Right lobe of liver (tissue), 4 donors: Measurements from ENCODE around the gene BCL2L1.

Source experiments
- POLR2A ChIP-seq: fragments of 450-650 bp; IDR thresholded peaks from one replicate; pipeline ENCODE4 v1.6.1; 2017; ENCODE audit warnings: antibody characterized with exemption, mild to moderate bottlenecking
- TF ChIP-seq, protein P1 (sequence below), 4 donors: fragments of 200-600 bp in 3 of 4; fragments of 450-650 bp in 1 of 4; IDR thresholded peaks; one replicate each; pipeline versions ENCODE4 v1.5.1 to v1.8.0; 2016 to 2022; ENCODE audit warnings: antibody characterized with exemption in 4 of 4, mild to moderate bottlenecking in 2 of 4
- donor health status: DM: no; HTN: no; CAD: no.
- donor health status: DM: no; HTN: no; CAD: no.
- donor health status: DM: no; HTN: yes; CAD: no.

DNA sequence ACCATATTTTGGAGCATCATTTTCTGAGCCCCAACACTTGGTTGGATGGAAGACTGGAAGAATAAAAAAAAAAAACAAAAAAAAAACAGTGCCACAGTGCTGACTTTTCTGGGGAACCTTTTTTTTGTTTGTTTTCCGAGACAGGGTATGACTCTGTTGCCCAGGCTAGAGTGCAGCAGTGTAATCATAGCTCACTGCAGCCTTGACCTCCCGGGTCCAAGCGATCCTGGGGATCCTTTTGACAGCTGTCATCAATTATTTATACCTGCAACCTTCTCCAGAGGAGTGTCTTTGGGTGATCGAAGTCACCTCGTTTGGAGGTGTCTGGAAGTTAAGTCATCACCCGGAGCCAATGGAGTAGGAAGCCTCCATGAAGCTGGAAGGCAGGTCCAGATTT is 8.7 kb upstream of the BCL2L1 start:
- no peak for TF ChIP-seq POLR2A
- TF ChIP-seq, protein P1, sequence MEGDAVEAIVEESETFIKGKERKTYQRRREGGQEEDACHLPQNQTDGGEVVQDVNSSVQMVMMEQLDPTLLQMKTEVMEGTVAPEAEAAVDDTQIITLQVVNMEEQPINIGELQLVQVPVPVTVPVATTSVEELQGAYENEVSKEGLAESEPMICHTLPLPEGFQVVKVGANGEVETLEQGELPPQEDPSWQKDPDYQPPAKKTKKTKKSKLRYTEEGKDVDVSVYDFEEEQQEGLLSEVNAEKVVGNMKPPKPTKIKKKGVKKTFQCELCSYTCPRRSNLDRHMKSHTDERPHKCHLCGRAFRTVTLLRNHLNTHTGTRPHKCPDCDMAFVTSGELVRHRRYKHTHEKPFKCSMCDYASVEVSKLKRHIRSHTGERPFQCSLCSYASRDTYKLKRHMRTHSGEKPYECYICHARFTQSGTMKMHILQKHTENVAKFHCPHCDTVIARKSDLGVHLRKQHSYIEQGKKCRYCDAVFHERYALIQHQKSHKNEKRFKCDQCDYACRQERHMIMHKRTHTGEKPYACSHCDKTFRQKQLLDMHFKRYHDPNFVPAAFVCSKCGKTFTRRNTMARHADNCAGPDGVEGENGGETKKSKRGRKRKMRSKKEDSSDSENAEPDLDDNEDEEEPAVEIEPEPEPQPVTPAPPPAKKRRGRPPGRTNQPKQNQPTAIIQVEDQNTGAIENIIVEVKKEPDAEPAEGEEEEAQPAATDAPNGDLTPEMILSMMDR (IDR thresholded peaks at IDR 0.05): no peak
